Spleen (tissue), 11 donors: ENCODE data around the gene TXNDC8. TPM values are rescaled to one million over a fixed set of nuclear protein-coding genes. Genes with fewer than 3 reads are reported as not detected.
"Not testable (repeated sequence)": the region's sequence is repeated elsewhere in the genome, so short reads cannot be mapped to it uniquely, and the experiment has no call there.

ENCODE experiments used
- DNase-seq: peaks from one replicate; pipeline ENCODE4 v3.0.0-alpha.2; 2020
- H3K27ac ChIP-seq, 8 donors: fragments of 200-600 bp; sonication (generic) in 7 of 8; 1 replicate in 4 of 8; 2 replicates in 4 of 8; pipeline versions ENCODE4 v1.5.0 to v1.8.0; 2016 to 2021; ENCODE audit warnings: inconsistent platforms in 4 of 8, mild to moderate bottlenecking in 4 of 8, moderate library complexity in 1 of 8
- H3K27me3 ChIP-seq, 7 donors: fragments of 200-600 bp; sonication (generic) in 6 of 7; replicated peaks in 1 of 7; 1 replicate in 4 of 7; 2 replicates in 3 of 7; pipeline versions ENCODE4 v1.5.0 to v1.8.0; 2016 to 2021; ENCODE audit warnings: inconsistent platforms in 3 of 7, mild to moderate bottlenecking in 1 of 7
- H3K36me3 ChIP-seq, 6 donors: fragments of 200-600 bp; sonication (generic) in 5 of 6; 1 replicate in 4 of 6; 2 replicates in 2 of 6; pipeline versions ENCODE4 v1.5.0 to v1.8.0; 2016 to 2021; ENCODE audit warnings: inconsistent platforms in 2 of 6
- H3K4me1 ChIP-seq, 6 donors: fragments of 200-600 bp; sonication (generic) in 5 of 6; 1 replicate in 3 of 6; 2 replicates in 3 of 6; pipeline versions ENCODE4 v1.5.0 to v1.8.0; 2016 to 2021; ENCODE audit warnings: inconsistent platforms in 3 of 6
- H3K4me3 ChIP-seq, 8 donors: fragments of 200-600 bp; sonication (generic) in 7 of 8; 1 replicate in 4 of 8; 2 replicates in 4 of 8; pipeline versions ENCODE4 v1.5.0 to v1.8.0; 2016 to 2021; ENCODE audit warnings: inconsistent platforms in 4 of 8, mild to moderate bottlenecking in 4 of 8, moderate library complexity in 2 of 8
- H3K9me3 ChIP-seq, 8 donors: fragments of 200-600 bp; sonication (generic) in 7 of 8; 1 replicate in 4 of 8; 2 replicates in 4 of 8; pipeline versions ENCODE4 v1.5.0 to v1.8.0; 2016 to 2021; ENCODE audit warnings: inconsistent platforms in 4 of 8
- CTCF ChIP-seq, 11 experiments: fragments of 200-600 bp in 7 of 11; fragments of 450-650 bp in 4 of 11; sonication (generic) in 4 of 11; IDR thresholded peaks in 8 of 11; conservative IDR thresholded peaks in 3 of 11; 1 replicate in 7 of 11; 2 replicates in 4 of 11; pipeline versions ENCODE4 v1.4.0 to v1.8.0; 2016 to 2021; ENCODE audit warnings: antibody characterized with exemption in 11 of 11, inconsistent platforms in 4 of 11, mild to moderate bottlenecking in 1 of 11
- POLR2A ChIP-seq, 3 donors: fragments of 450-650 bp; IDR thresholded peaks; one replicate each; pipeline ENCODE4 v1.5.1; 2017; ENCODE audit warnings: antibody characterized with exemption in 3 of 3, mild to moderate bottlenecking in 1 of 3
- POLR2AphosphoS5 ChIP-seq, 3 donors: sonication (generic); formaldehyde crosslinking; IDR thresholded peaks; one replicate each; pipeline ENCODE4 v1.5.1; 2017; ENCODE audit warnings: antibody characterized with exemption in 3 of 3
- WGBS, 5 donors: extraction: QIAGEN DNeasy Blood & Tissue Kit in 3 of 5; methylation state at CpG; one replicate each; pipeline versions ENCODE4 v1.1.5 to v1.1.7; 2013 to 2018; 5-methylcytosine and 5-hydroxymethylcytosine counted together
- intact Hi-C: fragments of 100-400 bp; cut with DNase I; formaldehyde crosslinking; loops from one replicate; pipeline ENCODE4 v1.15.0; 2023; ENCODE audit warnings: low total_unique reads
- polyA plus RNA-seq, 3 donors: library from polyadenylated mRNA; stranded (reverse); fragments of 200-250 nt; gene quantifications; one replicate each; pipeline ENCODE4 v1.2.1, GENCODE V29; 2013
- total RNA-seq, 7 donors: library from RNA; depleted of rRNA in 3 of 7; stranded (reverse); fragments of >200 nt in 3 of 7; fragmentation: NEBNext Ultra II Directional in 4 of 7; extraction: Animal tissue kit (Norgen Biotek cat#: 25700) in 4 of 7; gene quantifications; one replicate each; pipeline versions ENCODE4 v1.1.0 to v1.2.1, GENCODE V29; 2016 to 2021
- donor health status: healthy with polysubstance abuse.
- donor health status: DM: no; HTN: no; CAD: no; lungs with moderate emphysema.
- donor health status: DM: no; HTN: no; CAD: no.
- donor health status: Bipolar disorder and iron deficiency.
- donor health status: healthy.
- donor health status: DM: no; HTN: no; CAD: no.
- donor health status: DM: yes; HTN: yes; CAD: no.

Gene TXNDC8
- total and polyA plus RNA-seq, 10 donors: not detected

GRCh38 chr9:110370315-110370714 is 32.7 kb upstream of the TXNDC8 start:
- intact Hi-C loops: no loop called here
- H3K27ac ChIP-seq: no peak overlapping the region
- H3K27me3 ChIP-seq: peaks cover 0 to 14% (median 0%) of the 10 kb centered on the region in 7 donors
- TF ChIP-seq CTCF (IDR thresholded peaks at IDR 0.05 in 8 of 11, conservative IDR thresholded peaks at IDR 0.05 in 3 of 11) (no peak), POLR2A (IDR thresholded peaks at IDR 0.05) (no peak), POLR2AphosphoS5 (IDR thresholded peaks at IDR 0.05) (no peak)
- H3K36me3 ChIP-seq: no peaks in the 10 kb centered on the region
- WGBS, 5 donors: 50 to 67% (median 61%) methylated on average over 3 of the region's 3 CpGs
- H3K4me3 ChIP-seq: no peak overlapping the region
- DNase-seq: no peak
- no peaks in the 10 kb centered on the region for H3K9me3 ChIP-seq
- H3K4me1 ChIP-seq: no peaks in the 10 kb centered on the region

GRCh38 chr9:110364451-110364850 is 26.8 kb upstream of the TXNDC8 start:
- Histone ChIP-seq H3K9me3 (no peaks in the 10 kb centered on the region), H3K36me3 (no peaks in the 10 kb centered on the region), H3K27me3 (peaks cover 0 to 8% (median 0%) of the 10 kb centered on the region in 7 donors), H3K27ac (no peak overlapping the region), H3K4me3 (no peak overlapping the region), H3K4me1 (no peaks in the 10 kb centered on the region)
- intact Hi-C loops: no loop called here
- TF ChIP-seq POLR2AphosphoS5 (IDR thresholded peaks at IDR 0.05): no peak
- no peak for TF ChIP-seq POLR2A (IDR thresholded peaks at IDR 0.05)
- no peak for TF ChIP-seq CTCF (IDR thresholded peaks at IDR 0.05 in 8 of 11, conservative IDR thresholded peaks at IDR 0.05 in 3 of 11)
- 75 to 91% (median 81%) methylated on average over 2 of the region's 2 CpGs for WGBS, 5 donors
- DNase-seq: no peak

GRCh38 chr9:110358992-110359391 is 21.3 kb upstream of the TXNDC8 start:
- DNase-seq, intact Hi-C loops, H3K27ac ChIP-seq, H3K4me3 ChIP-seq, H3K9me3 ChIP-seq, H3K36me3 ChIP-seq, H3K4me1 ChIP-seq, H3K27me3 ChIP-seq: not testable (repeated sequence)
- WGBS, 5 donors: 82 to 93% methylated on average over 1 to 2 of the region's 2 CpGs; no CpG with 5 or more reads in 3 of the 5 donors

- intact Hi-C loops: no loop called here
- Histone ChIP-seq H3K27ac (no peak overlapping the region), H3K4me3 (no peak overlapping the region), H3K36me3 (no peaks in the 10 kb centered on the region), H3K27me3 (no peaks in the 10 kb centered on the region), H3K9me3 (no peaks in the 10 kb centered on the region), H3K4me1 (no peaks in the 10 kb centered on the region)
- WGBS, 5 donors: 63 to 82% (median 76%) methylated on average over 2 of the region's 2 CpGs
- no peak for DNase-seq
- no peak for TF ChIP-seq CTCF (IDR thresholded peaks at IDR 0.05 in 8 of 11, conservative IDR thresholded peaks at IDR 0.05 in 3 of 11)
- TF ChIP-seq POLR2A (IDR thresholded peaks at IDR 0.05): no peak
- no peak for TF ChIP-seq POLR2AphosphoS5 (IDR thresholded peaks at IDR 0.05)
These were observed 19.8 kb upstream of the TXNDC8 start for GRCh38 chr9:110357505-110357904.
